Measurements from ENCODE around the gene PAK5.

Gene PAK5

GRCh38 chr20:9838378-9839295, at the start of gene PAK5:
TSS of gene PAK5 (minus strand) at chr20:9839076. CDS start at chr20:9644328, 194,748 bp downstream.
- DNase-seq, result peak; percentile 99

- DNase-seq, result no peak
Observed at GRCh38 chr20:9887706-9888105, 48.8 kb upstream of the PAK5 start.

GRCh38 chr20:9886227-9886626, 47.4 kb upstream of the PAK5 start:
- no peak for DNase-seq

- DNase-seq, result no peak
Observed at GRCh38 chr20:9884666-9885065, 45.8 kb upstream of the PAK5 start.

GRCh38 chr20:9884061-9884460, 45.2 kb upstream of the PAK5 start:
- peak; percentile 7 for DNase-seq

GRCh38 chr20:9877932-9878495, 39.1 kb upstream of the PAK5 start:
- no peak for DNase-seq

GRCh38 chr20:9867196-9867980, 28.5 kb upstream of the PAK5 start:
- DNase-seq, result no peak

GRCh38 chr20:9852566-9852965, 13.7 kb upstream of the PAK5 start:
- no peak for DNase-seq

- DNase-seq, result peak; percentile 31
Observed at GRCh38 chr20:9839626-9840025, 750 bp upstream of the PAK5 start.

GRCh38 chr20:9838035-9838377, 870 bp downstream of the PAK5 start:
- DNase-seq, result peak; percentile 73

- peak; percentile 70 for DNase-seq
Observed at GRCh38 chr20:9837634-9838033, 1.2 kb downstream of the PAK5 start.

- DNase-seq, result no peak
Observed at GRCh38 chr20:9835302-9835701, 3.6 kb downstream of the PAK5 start.

GRCh38 chr20:9831032-9831431, 7.8 kb downstream of the PAK5 start:
- no peak for DNase-seq

- no peak for DNase-seq
Observed at GRCh38 chr20:9829835-9830234, 9.0 kb downstream of the PAK5 start.

- DNase-seq, result no peak
Observed at GRCh38 chr20:9817654-9818053, 21.2 kb downstream of the PAK5 start.

GRCh38 chr20:9815632-9816031, 23.2 kb downstream of the PAK5 start:
- no peak for DNase-seq

GRCh38 chr20:9810738-9811137, 28.1 kb downstream of the PAK5 start:
- no peak for DNase-seq

- DNase-seq, result no peak
Observed at GRCh38 chr20:9809271-9809670, 29.6 kb downstream of the PAK5 start.

GRCh38 chr20:9808166-9808565, 30.7 kb downstream of the PAK5 start:
- DNase-seq, result no peak

GRCh38 chr20:9807136-9807535, 31.7 kb downstream of the PAK5 start:
- DNase-seq, result no peak

GRCh38 chr20:9800421-9800820, 38.5 kb downstream of the PAK5 start:
- no peak for DNase-seq

- no peak for DNase-seq
Observed at GRCh38 chr20:9794831-9795230, 44.0 kb downstream of the PAK5 start.

- DNase-seq, result no peak
Observed at GRCh38 chr20:9792674-9793073, 46.2 kb downstream of the PAK5 start.

- no peak for DNase-seq
Observed at GRCh38 chr20:9789131-9789530, 49.7 kb downstream of the PAK5 start.

All from NCI-H345 (cell line).